Neutrophil (primary cell): ENCODE measurements around the gene CGNL1.

Source experiments
- H3K27ac ChIP-seq: fragments of 200-600 bp; sonication (generic); 2 replicates; pipeline ENCODE4 v1.5.1; 2016; ENCODE audit warnings: mild to moderate bottlenecking, moderate library complexity
- H3K27me3 ChIP-seq: fragments of 200-600 bp; sonication (generic); 2 replicates; pipeline ENCODE4 v1.6.0; 2016; ENCODE audit warnings: mild to moderate bottlenecking
- H3K36me3 ChIP-seq: fragments of 200-600 bp; sonication (generic); 2 replicates; pipeline ENCODE4 v1.5.1; 2017
- H3K4me1 ChIP-seq, 2 experiments: fragments of 200-600 bp in 1 of 2; sonication (generic) in 1 of 2; 1 replicate in 1 of 2; 2 replicates in 1 of 2; pipeline versions ENCODE4 v1.5.1 to v1.6.1; 2013 to 2016; ENCODE audit warnings: low read depth in 1 of 2, low read length in 1 of 2, mild to moderate bottlenecking in 1 of 2, moderate library complexity in 1 of 2; ENCODE audit not compliant: control insufficient read depth in 1 of 2, insufficient read depth in 1 of 2
- H3K4me3 ChIP-seq, 2 experiments: fragments of 200-600 bp in 1 of 2; sonication (generic) in 1 of 2; 1 replicate in 1 of 2; 2 replicates in 1 of 2; pipeline ENCODE4 v1.5.1; 2013 to 2016; ENCODE audit warnings: low read depth in 1 of 2, low read length in 1 of 2, mild to moderate bottlenecking in 1 of 2, moderate library complexity in 1 of 2
- H3K9me3 ChIP-seq: fragments of 200-600 bp; sonication (generic); 2 replicates; pipeline ENCODE4 v1.5.1; 2016
- TF ChIP-seq, protein P1 (sequence below): fragments of 200-600 bp; sonication (generic); IDR thresholded peaks from 2 replicates; pipeline ENCODE4 v1.5.1; 2016; ENCODE audit warnings: antibody characterized with exemption

The CGNL1 gene

DNA sequence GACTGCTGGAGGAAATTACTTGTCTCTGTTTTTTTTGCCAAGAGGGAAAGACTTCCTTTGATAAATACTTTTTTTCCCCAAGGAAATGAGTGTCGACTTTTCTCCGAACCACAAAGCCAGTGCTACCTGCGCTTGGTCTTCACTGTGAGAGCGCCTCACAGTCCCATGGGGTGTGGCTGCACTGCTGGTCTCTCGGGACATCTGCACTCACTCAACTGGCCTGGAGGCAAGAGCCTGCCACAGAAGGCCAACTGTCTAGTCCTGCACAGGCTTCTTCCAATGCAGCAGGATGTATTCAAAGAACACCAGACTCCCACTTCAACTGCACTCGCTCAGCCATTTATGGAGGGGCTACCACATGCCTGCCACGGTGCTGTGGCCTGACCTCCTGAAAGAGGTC is 40.6 kb upstream of the CGNL1 start:
- no peak overlapping the region for H3K4me3 ChIP-seq
- peaks cover 4% of the 10 kb centered on the region for H3K27me3 ChIP-seq
- no peaks in the 10 kb centered on the region for H3K9me3 ChIP-seq
- H3K27ac ChIP-seq = no peak overlapping the region
- no peaks in the 10 kb centered on the region for H3K36me3 ChIP-seq
- TF ChIP-seq, protein P1, sequence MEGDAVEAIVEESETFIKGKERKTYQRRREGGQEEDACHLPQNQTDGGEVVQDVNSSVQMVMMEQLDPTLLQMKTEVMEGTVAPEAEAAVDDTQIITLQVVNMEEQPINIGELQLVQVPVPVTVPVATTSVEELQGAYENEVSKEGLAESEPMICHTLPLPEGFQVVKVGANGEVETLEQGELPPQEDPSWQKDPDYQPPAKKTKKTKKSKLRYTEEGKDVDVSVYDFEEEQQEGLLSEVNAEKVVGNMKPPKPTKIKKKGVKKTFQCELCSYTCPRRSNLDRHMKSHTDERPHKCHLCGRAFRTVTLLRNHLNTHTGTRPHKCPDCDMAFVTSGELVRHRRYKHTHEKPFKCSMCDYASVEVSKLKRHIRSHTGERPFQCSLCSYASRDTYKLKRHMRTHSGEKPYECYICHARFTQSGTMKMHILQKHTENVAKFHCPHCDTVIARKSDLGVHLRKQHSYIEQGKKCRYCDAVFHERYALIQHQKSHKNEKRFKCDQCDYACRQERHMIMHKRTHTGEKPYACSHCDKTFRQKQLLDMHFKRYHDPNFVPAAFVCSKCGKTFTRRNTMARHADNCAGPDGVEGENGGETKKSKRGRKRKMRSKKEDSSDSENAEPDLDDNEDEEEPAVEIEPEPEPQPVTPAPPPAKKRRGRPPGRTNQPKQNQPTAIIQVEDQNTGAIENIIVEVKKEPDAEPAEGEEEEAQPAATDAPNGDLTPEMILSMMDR = no peak
- no peaks in the 10 kb centered on the region for H3K4me1 ChIP-seq

DNA sequence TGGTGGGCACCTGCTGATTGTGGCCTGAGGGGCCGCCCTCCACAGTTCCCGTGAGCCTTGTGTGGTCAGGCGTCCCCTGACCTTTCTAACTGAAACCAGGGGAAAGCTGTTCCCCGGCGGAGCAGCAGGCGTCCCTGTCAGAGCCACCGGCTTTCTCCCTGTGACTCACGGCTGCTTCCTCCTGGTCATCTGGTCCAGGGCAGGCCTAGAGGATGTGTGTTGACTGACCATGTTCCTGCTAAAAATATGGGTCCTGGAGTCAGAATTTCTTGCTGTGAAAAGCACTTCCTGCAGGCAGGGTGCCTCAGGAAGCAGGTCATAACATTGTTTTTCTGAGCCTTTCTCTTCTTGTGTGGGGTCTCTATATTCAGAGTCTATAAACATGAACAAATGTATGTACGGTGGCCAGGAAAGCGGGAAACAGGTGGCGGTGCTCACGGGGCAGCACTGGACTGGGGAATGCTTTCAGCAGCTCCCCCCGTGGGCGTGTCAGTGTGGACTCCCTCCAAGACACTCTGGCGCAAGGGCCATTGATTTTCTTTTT is 38.4 kb upstream of the CGNL1 start:
- TF ChIP-seq, protein P1 = no peak
- H3K4me1 ChIP-seq = no peaks in the 10 kb centered on the region
- no peaks in the 10 kb centered on the region for H3K36me3 ChIP-seq
- no peak overlapping the region for H3K27ac ChIP-seq
- no peaks in the 10 kb centered on the region for H3K9me3 ChIP-seq
- no peak overlapping the region for H3K4me3 ChIP-seq
- peaks cover 4% of the 10 kb centered on the region for H3K27me3 ChIP-seq

DNA sequence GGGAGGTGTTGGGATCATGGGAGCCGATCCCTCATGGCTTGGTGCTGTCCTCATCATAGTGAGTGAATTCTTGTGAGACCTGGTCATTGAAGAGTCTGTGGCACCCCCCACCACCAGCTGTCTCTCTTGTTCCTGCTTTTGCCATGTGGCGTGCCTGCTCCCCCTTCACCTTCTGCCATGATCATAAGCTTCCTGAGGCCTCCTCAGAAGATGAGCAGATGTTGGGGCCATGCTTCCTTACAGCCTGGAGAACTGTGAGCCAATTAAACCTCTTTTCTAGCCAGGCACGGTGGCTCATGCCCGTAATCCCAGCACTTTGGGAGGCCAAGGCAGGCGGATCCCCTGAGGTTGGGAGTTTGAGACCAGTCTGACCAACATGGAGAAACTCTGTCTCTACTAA is 37.0 kb upstream of the CGNL1 start:
- no peak overlapping the region for H3K4me3 ChIP-seq
- H3K27me3 ChIP-seq = peaks cover 4% of the 10 kb centered on the region
- TF ChIP-seq, protein P1 = no peak
- H3K36me3 ChIP-seq = no peaks in the 10 kb centered on the region
- no peaks in the 10 kb centered on the region for H3K4me1 ChIP-seq
- H3K9me3 ChIP-seq = no peaks in the 10 kb centered on the region
- no peak overlapping the region for H3K27ac ChIP-seq

DNA sequence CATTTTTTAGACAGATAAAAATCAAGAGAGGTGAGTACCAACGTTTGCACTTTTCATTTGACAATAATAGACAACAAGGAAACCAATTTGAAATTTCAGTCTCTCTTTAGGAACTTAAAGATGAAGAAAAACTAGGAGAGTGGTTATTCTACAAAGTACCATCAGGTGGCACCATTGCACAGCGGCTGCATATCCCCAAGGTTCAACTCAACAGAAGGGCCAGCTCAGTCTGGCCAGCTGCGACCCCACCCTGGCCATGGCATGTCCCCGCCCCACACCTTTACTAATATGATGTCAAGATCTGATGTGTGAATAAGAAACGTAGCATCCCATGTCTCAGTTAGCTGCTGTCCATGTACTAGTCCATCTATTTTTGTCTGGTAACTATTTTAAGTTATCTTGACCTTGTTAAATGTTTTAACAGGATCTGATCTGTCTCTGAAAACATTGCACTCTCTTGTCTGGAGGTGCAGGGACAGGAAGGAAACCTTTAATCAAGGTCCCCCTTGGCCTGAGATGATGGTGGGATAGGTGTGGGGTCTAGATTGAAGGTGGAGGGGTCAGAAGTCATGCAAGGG is 35.5 kb upstream of the CGNL1 start:
- H3K27me3 ChIP-seq = peaks cover 4% of the 10 kb centered on the region
- TF ChIP-seq, protein P1 = no peak
- no peak overlapping the region for H3K4me3 ChIP-seq
- H3K4me1 ChIP-seq = no peaks in the 10 kb centered on the region
- H3K9me3 ChIP-seq = no peaks in the 10 kb centered on the region
- H3K27ac ChIP-seq = no peak overlapping the region
- H3K36me3 ChIP-seq = no peaks in the 10 kb centered on the region

DNA sequence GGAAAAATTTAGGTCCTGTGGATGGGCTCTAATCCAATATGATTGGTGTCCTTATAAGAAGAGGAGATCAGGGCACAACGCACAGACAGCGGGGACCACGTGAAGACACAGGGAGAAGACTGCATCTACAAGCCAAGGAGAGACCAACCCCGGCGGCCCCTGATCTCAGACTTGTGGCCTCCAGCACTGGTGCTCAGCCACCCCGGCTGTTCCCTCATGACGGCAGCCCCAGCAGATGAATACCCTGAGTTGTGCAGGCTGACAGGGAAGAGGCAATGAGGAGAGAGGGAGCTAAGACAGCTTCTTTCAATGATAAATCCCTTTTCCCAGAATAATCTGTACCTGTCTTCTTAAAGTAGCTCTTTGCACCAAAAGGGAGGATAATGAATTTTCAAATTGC is 33.3 kb upstream of the CGNL1 start:
- H3K4me1 ChIP-seq = no peaks in the 10 kb centered on the region
- TF ChIP-seq, protein P1 = no peak
- H3K27me3 ChIP-seq = peaks cover under 1% of the 10 kb centered on the region
- H3K9me3 ChIP-seq = no peaks in the 10 kb centered on the region
- no peak overlapping the region for H3K27ac ChIP-seq
- no peaks in the 10 kb centered on the region for H3K36me3 ChIP-seq
- H3K4me3 ChIP-seq = no peak overlapping the region
